ENCODE results near the gene PRKAR2B.

Gene PRKAR2B

GRCh38 chr7:107014387-107015023 lies 30.0 kb upstream of the PRKAR2B start:
- Histone ChIP-seq H3K27me3 (ENCODE audit: control insufficient read depth, insufficient read depth, low read length) (peaks cover 4% of the 10 kb centered on the region), H3K4me3 (ENCODE audit: low read length) (no peak overlapping the region), H3K9ac (ENCODE audit: low read depth, low read length) (no peak overlapping the region), H3K36me3 (ENCODE audit: insufficient read depth, low read length) (no peaks in the 10 kb centered on the region), H3K9me3 (replicated peaks; ENCODE audit: low read length) (no peaks in the 10 kb centered on the region), H3K4me1 (ENCODE audit: control insufficient read depth, insufficient read depth, low read length) (no peaks in the 10 kb centered on the region), H3K4me2 (ENCODE audit: low read length) (no peak overlapping the region)

GRCh38 chr7:107016312-107016711 lies 28.2 kb upstream of the PRKAR2B start:
- Histone ChIP-seq H3K9me3 (replicated peaks; ENCODE audit: low read length) (no peaks in the 10 kb centered on the region), H3K4me1 (ENCODE audit: control insufficient read depth, insufficient read depth, low read length) (no peaks in the 10 kb centered on the region), H3K9ac (ENCODE audit: low read depth, low read length) (no peak overlapping the region), H3K4me2 (ENCODE audit: low read length) (no peak overlapping the region), H3K27me3 (ENCODE audit: control insufficient read depth, insufficient read depth, low read length) (peaks cover 4% of the 10 kb centered on the region), H3K36me3 (ENCODE audit: insufficient read depth, low read length) (no peaks in the 10 kb centered on the region), H3K4me3 (ENCODE audit: low read length) (no peak overlapping the region)

- no peak overlapping the region for H3K4me2 ChIP-seq (ENCODE audit: low read length)
- no peaks in the 10 kb centered on the region for H3K9me3 ChIP-seq (replicated peaks; ENCODE audit: low read length)
- H3K27me3 ChIP-seq (ENCODE audit: control insufficient read depth, insufficient read depth, low read length), result peaks cover 4% of the 10 kb centered on the region
- H3K9ac ChIP-seq (ENCODE audit: low read depth, low read length), result no peak overlapping the region
- no peak overlapping the region for H3K4me3 ChIP-seq (ENCODE audit: low read length)
- no peaks in the 10 kb centered on the region for H3K36me3 ChIP-seq (ENCODE audit: insufficient read depth, low read length)
- no peaks in the 10 kb centered on the region for H3K4me1 ChIP-seq (ENCODE audit: control insufficient read depth, insufficient read depth, low read length)
These were observed 26.4 kb upstream of the PRKAR2B start for GRCh38 chr7:107017965-107018719.

- H3K4me3 ChIP-seq (ENCODE audit: low read length), result no peak overlapping the region
- H3K9ac ChIP-seq (ENCODE audit: low read depth, low read length), result no peak overlapping the region
- H3K4me1 ChIP-seq (ENCODE audit: control insufficient read depth, insufficient read depth, low read length), result no peaks in the 10 kb centered on the region
- H3K36me3 ChIP-seq (ENCODE audit: insufficient read depth, low read length), result no peaks in the 10 kb centered on the region
- H3K4me2 ChIP-seq (ENCODE audit: low read length), result no peak overlapping the region
- no peaks in the 10 kb centered on the region for H3K9me3 ChIP-seq (replicated peaks; ENCODE audit: low read length)
- H3K27me3 ChIP-seq (ENCODE audit: control insufficient read depth, insufficient read depth, low read length), result peaks cover 4% of the 10 kb centered on the region
These were observed 24.1 kb upstream of the PRKAR2B start for GRCh38 chr7:107020400-107020799.

GRCh38 chr7:107021600-107021999 lies 22.9 kb upstream of the PRKAR2B start:
- Histone ChIP-seq H3K9me3 (replicated peaks; ENCODE audit: low read length) (no peaks in the 10 kb centered on the region), H3K4me1 (ENCODE audit: control insufficient read depth, insufficient read depth, low read length) (no peaks in the 10 kb centered on the region), H3K9ac (ENCODE audit: low read depth, low read length) (no peak overlapping the region), H3K4me2 (ENCODE audit: low read length) (no peak overlapping the region), H3K27me3 (ENCODE audit: control insufficient read depth, insufficient read depth, low read length) (peaks cover 4% of the 10 kb centered on the region), H3K4me3 (ENCODE audit: low read length) (no peak overlapping the region), H3K36me3 (ENCODE audit: insufficient read depth, low read length) (no peaks in the 10 kb centered on the region)

GRCh38 chr7:107023522-107024151 lies 20.9 kb upstream of the PRKAR2B start:
- H3K4me2 ChIP-seq (ENCODE audit: low read length), result no peak overlapping the region
- no peaks in the 10 kb centered on the region for H3K4me1 ChIP-seq (ENCODE audit: control insufficient read depth, insufficient read depth, low read length)
- no peaks in the 10 kb centered on the region for H3K27me3 ChIP-seq (ENCODE audit: control insufficient read depth, insufficient read depth, low read length)
- H3K9me3 ChIP-seq (replicated peaks; ENCODE audit: low read length), result no peaks in the 10 kb centered on the region
- no peaks in the 10 kb centered on the region for H3K36me3 ChIP-seq (ENCODE audit: insufficient read depth, low read length)
- H3K9ac ChIP-seq (ENCODE audit: low read depth, low read length), result no peak overlapping the region
- H3K4me3 ChIP-seq (ENCODE audit: low read length), result no peak overlapping the region

- H3K4me2 ChIP-seq (ENCODE audit: low read length), result no peak overlapping the region
- no peaks in the 10 kb centered on the region for H3K4me1 ChIP-seq (ENCODE audit: control insufficient read depth, insufficient read depth, low read length)
- H3K9me3 ChIP-seq (replicated peaks; ENCODE audit: low read length), result no peaks in the 10 kb centered on the region
- H3K4me3 ChIP-seq (ENCODE audit: low read length), result no peak overlapping the region
- no peaks in the 10 kb centered on the region for H3K27me3 ChIP-seq (ENCODE audit: control insufficient read depth, insufficient read depth, low read length)
- no peaks in the 10 kb centered on the region for H3K36me3 ChIP-seq (ENCODE audit: insufficient read depth, low read length)
- H3K9ac ChIP-seq (ENCODE audit: low read depth, low read length), result no peak overlapping the region
These were observed 19.6 kb upstream of the PRKAR2B start for GRCh38 chr7:107024906-107025305.

GRCh38 chr7:107025449-107026103 lies 18.9 kb upstream of the PRKAR2B start:
- Histone ChIP-seq H3K4me1 (ENCODE audit: control insufficient read depth, insufficient read depth, low read length) (no peaks in the 10 kb centered on the region), H3K36me3 (ENCODE audit: insufficient read depth, low read length) (no peaks in the 10 kb centered on the region), H3K4me3 (ENCODE audit: low read length) (no peak overlapping the region), H3K9me3 (replicated peaks; ENCODE audit: low read length) (no peaks in the 10 kb centered on the region), H3K4me2 (ENCODE audit: low read length) (no peak overlapping the region), H3K27me3 (ENCODE audit: control insufficient read depth, insufficient read depth, low read length) (no peaks in the 10 kb centered on the region), H3K9ac (ENCODE audit: low read depth, low read length) (no peak overlapping the region)

- Histone ChIP-seq H3K9ac (ENCODE audit: low read depth, low read length) (no peak overlapping the region), H3K4me1 (ENCODE audit: control insufficient read depth, insufficient read depth, low read length) (no peaks in the 10 kb centered on the region), H3K9me3 (replicated peaks; ENCODE audit: low read length) (no peaks in the 10 kb centered on the region), H3K4me2 (ENCODE audit: low read length) (no peak overlapping the region), H3K4me3 (ENCODE audit: low read length) (no peak overlapping the region), H3K36me3 (ENCODE audit: insufficient read depth, low read length) (no peaks in the 10 kb centered on the region), H3K27me3 (ENCODE audit: control insufficient read depth, insufficient read depth, low read length) (no peaks in the 10 kb centered on the region)
These were observed 18.3 kb upstream of the PRKAR2B start for GRCh38 chr7:107026166-107026565.

- Histone ChIP-seq H3K4me2 (ENCODE audit: low read length) (no peak overlapping the region), H3K4me3 (ENCODE audit: low read length) (no peak overlapping the region), H3K36me3 (ENCODE audit: insufficient read depth, low read length) (no peaks in the 10 kb centered on the region), H3K9ac (ENCODE audit: low read depth, low read length) (no peak overlapping the region), H3K27me3 (ENCODE audit: control insufficient read depth, insufficient read depth, low read length) (no peaks in the 10 kb centered on the region), H3K9me3 (replicated peaks; ENCODE audit: low read length) (no peaks in the 10 kb centered on the region), H3K4me1 (ENCODE audit: control insufficient read depth, insufficient read depth, low read length) (no peaks in the 10 kb centered on the region)
These were observed 17.3 kb upstream of the PRKAR2B start for GRCh38 chr7:107027208-107027607.

- no peak overlapping the region for H3K4me2 ChIP-seq (ENCODE audit: low read length)
- no peaks in the 10 kb centered on the region for H3K27me3 ChIP-seq (ENCODE audit: control insufficient read depth, insufficient read depth, low read length)
- no peak overlapping the region for H3K9ac ChIP-seq (ENCODE audit: low read depth, low read length)
- no peaks in the 10 kb centered on the region for H3K36me3 ChIP-seq (ENCODE audit: insufficient read depth, low read length)
- H3K4me3 ChIP-seq (ENCODE audit: low read length), result no peak overlapping the region
- H3K9me3 ChIP-seq (replicated peaks; ENCODE audit: low read length), result no peaks in the 10 kb centered on the region
- H3K4me1 ChIP-seq (ENCODE audit: control insufficient read depth, insufficient read depth, low read length), result no peaks in the 10 kb centered on the region
These were observed 15.3 kb upstream of the PRKAR2B start for GRCh38 chr7:107029061-107029763.
